ENCODE results near the gene DNAJC12. TPM values are rescaled to one million over a fixed set of nuclear protein-coding genes. Genes with fewer than 3 reads are reported as not detected.

DNAJC12 gene
- total and polyA plus RNA-seq, 2 of the 8 experiments (the other 6 are each of a cell fraction or from before 2014, with no cell fraction given) = 0.86 to 4.2 TPM

GRCh38 chr10:67841737-67842136 lies 3.7 kb upstream of the DNAJC12 start (continued):
- no peak for TF ChIP-seq CHD7 (IDR thresholded peaks at IDR 0.05; ENCODE audit: insufficient replicate concordance, low read length)
- TF ChIP-seq SIN3A (conservative IDR thresholded peaks at IDR 0.05 in 1 of 2, IDR thresholded peaks at IDR 0.05 in 1 of 2; ENCODE audit: low read depth in 1 of 2, low read length in 2 of 2) = no peak
